Retina (tissue), 1 donor: ENCODE measurements around the gene AVP.
A peak's percentile ranks its signal among the peaks of the same experiment; 100 is the strongest.

Experiments used
- DNase-seq: peaks from one replicate; pipeline ENCODE4 v3.0.0-alpha.2; 2016

AVP gene

GRCh38 chr20:3047486-3048419 is 36.8 kb downstream of the AVP start:
- DNase-seq = no peak

- no peak for DNase-seq
Observed at GRCh38 chr20:3046677-3047462, 37.7 kb downstream of the AVP start.

- peak; percentile 97 for DNase-seq
Observed at GRCh38 chr20:3045816-3046676, 38.5 kb downstream of the AVP start, which contains the start of gene MRPS26. TSS of gene MRPS26 (plus strand) at chr20:3046052. CDS start at chr20:3046069, 17 bp downstream.

- no peak for DNase-seq
Observed at GRCh38 chr20:3045042-3045815, 39.3 kb downstream of the AVP start.

- no peak for DNase-seq
Observed at GRCh38 chr20:3044336-3044965, 40.1 kb downstream of the AVP start.

- no peak for DNase-seq
Observed at GRCh38 chr20:3043322-3043721, 41.2 kb downstream of the AVP start, which contains the start of gene GNRH2. TSS of gene GNRH2 (plus strand) at chr20:3043622. CDS start at chr20:3044415, 793 bp downstream.

GRCh38 chr20:3042625-3043024 is 41.9 kb downstream of the AVP start:
- no peak for DNase-seq

- DNase-seq = no peak
Observed at GRCh38 chr20:3041854-3042409, 42.6 kb downstream of the AVP start.

- no peak for DNase-seq
Observed at GRCh38 chr20:3040086-3040485, 44.4 kb downstream of the AVP start.

- DNase-seq = no peak
Observed at GRCh38 chr20:3039426-3039825, 45.1 kb downstream of the AVP start.

GRCh38 chr20:3038454-3038853 is 46.1 kb downstream of the AVP start:
- DNase-seq = no peak

- no peak for DNase-seq
Observed at GRCh38 chr20:3037654-3038053, 46.9 kb downstream of the AVP start.

- DNase-seq = no peak
Observed at GRCh38 chr20:3032624-3033023, 51.9 kb downstream of the AVP start.
